GM23248 (cell line): ENCODE data around the gene WASHC2A.
"Not testable (repeated sequence)": the region's sequence is repeated elsewhere in the genome, so short reads cannot be mapped to it uniquely, and the experiment has no call there.

Experiments used
- EZH2 ChIP-seq: fragments of 200-600 bp; sonication (generic); IDR thresholded peaks from 2 replicates; pipeline ENCODE4 v1.6.1; 2018; ENCODE audit warnings: antibody characterized with exemption, mild to moderate bottlenecking; ENCODE audit not compliant: insufficient read depth, poor library complexity, severe bottlenecking
- EZH2phosphoT487 ChIP-seq: fragments of 200-600 bp; sonication (generic); IDR thresholded peaks from 2 replicates; pipeline ENCODE4 v1.6.1; 2018; ENCODE audit warnings: antibody characterized with exemption, moderate library complexity, mild to moderate bottlenecking, low read depth; ENCODE audit not compliant: insufficient read depth

- not testable (repeated sequence) for TF ChIP-seq EZH2, EZH2phosphoT487
Measured at GRCh38 chr10:50051995-50052660, 15.6 kb upstream of the WASHC2A start.
